A673 (cell line): Measurements from ENCODE around the gene PRKCB. TPM values are rescaled to one million over a fixed set of nuclear protein-coding genes. Genes with fewer than 3 reads are reported as not detected.
A peak's percentile ranks its signal among the peaks of the same experiment; 100 is the strongest.

Source experiments
- BruUV-seq: library from RNA; stranded (reverse); fragments of 400-500 nt; replicated peaks from 2 replicates; lab custom pipeline; 2021; lab: Mats Ljungman, UMichigan
- CTCF ChIA-PET: fragments of 300-600 bp; sonication (Branson Sonifier 250); formaldehyde crosslinking; loops from one replicate; lab custom pipeline; 2022; ENCODE audit warnings: antibody characterized with exemption; lab: Charles Lee
- POLR2A ChIA-PET: fragments of 300-600 bp; sonication (Branson Sonifier 250); formaldehyde crosslinking; loops from one replicate; lab custom pipeline; 2022; ENCODE audit warnings: antibody characterized with exemption; ENCODE audit not compliant: low non-redundant PET; lab: Charles Lee
- DNase-seq: peaks from one replicate; pipeline ENCODE4 v3.0.0-alpha.2; 2015; ENCODE audit warnings: low spot score
- H3K27ac ChIP-seq: fragments of 200-600 bp; sonication (generic); 2 replicates; pipeline ENCODE4 v1.5.1; 2016; ENCODE audit warnings: mixed run types, low read depth, mild to moderate bottlenecking, mixed read lengths, antibody characterized with exemption, low read length; ENCODE audit not compliant: poor library complexity, severe bottlenecking
- H3K27me3 ChIP-seq: fragments of 200-600 bp; sonication (generic); replicated peaks from 2 replicates; pipeline ENCODE4 v1.6.1; 2017; ENCODE audit warnings: mixed run types, low read depth, mild to moderate bottlenecking, mixed read lengths, antibody characterized with exemption, low read length; ENCODE audit not compliant: insufficient read depth, poor library complexity
- H3K36me3 ChIP-seq: fragments of 200-600 bp; sonication (generic); 2 replicates; pipeline ENCODE4 v1.6.1; 2016; ENCODE audit warnings: mixed run types, mild to moderate bottlenecking, mixed read lengths, antibody characterized with exemption, low read length; ENCODE audit not compliant: insufficient read depth, poor library complexity, severe bottlenecking
- H3K4me1 ChIP-seq: fragments of 200-600 bp; sonication (generic); 2 replicates; pipeline ENCODE4 v1.6.1; 2017; ENCODE audit warnings: mixed run types, mild to moderate bottlenecking, mixed read lengths, antibody characterized with exemption, low read length; ENCODE audit not compliant: insufficient read depth, poor library complexity, severe bottlenecking
- H3K4me3 ChIP-seq: fragments of 200-600 bp; sonication (generic); 2 replicates; pipeline ENCODE4 v1.5.1; 2016; ENCODE audit warnings: low read depth, mixed run types, mild to moderate bottlenecking, mixed read lengths, low read length; ENCODE audit not compliant: poor library complexity, severe bottlenecking
- H3K9me3 ChIP-seq: fragments of 200-600 bp; sonication (generic); 2 replicates; pipeline ENCODE4 v1.6.1; 2016; ENCODE audit warnings: mixed run types, low read depth, mild to moderate bottlenecking, mixed read lengths, antibody characterized with exemption, low read length; ENCODE audit not compliant: poor library complexity, severe bottlenecking
- CTCF ChIP-seq: fragments of 300-800, 200-600 bp; sonication (generic); conservative IDR thresholded peaks from 2 replicates; pipeline ENCODE4 v1.5.1; 2017; ENCODE audit warnings: low read depth, mild to moderate bottlenecking, antibody characterized with exemption, low read length, moderate library complexity, mixed read lengths
- EZH2 ChIP-seq: fragments of 200-600 bp; sonication (generic); IDR thresholded peaks from 2 replicates; pipeline ENCODE4 v1.6.1; 2017; ENCODE audit warnings: borderline replicate concordance, low read depth, mild to moderate bottlenecking, mixed read lengths, antibody characterized with exemption, low read length; ENCODE audit not compliant: poor library complexity, severe bottlenecking
- intact Hi-C: fragments of 100-400 bp; cut with micrococcal nuclease; formaldehyde crosslinking; loops from one replicate; pipeline ENCODE4 v1.10.0; 2022; ENCODE audit not compliant: unreplicated experiment
- total RNA-seq: library from RNA; stranded (reverse); gene quantifications from 2 replicates; pipeline ENCODE4 v1.2.3, GENCODE V29; 2021

The PRKCB gene
- total RNA-seq, 1 experiment from 2014 or later, result 171 TPM

GRCh38 chr16:23907903-23908302 is 72.1 kb downstream of the PRKCB start:
- Histone ChIP-seq H3K9me3 (no peaks in the 10 kb centered on the region), H3K27ac (peak overlapping the region; percentile 97), H3K4me1 (peaks cover 76% of the 10 kb centered on the region), H3K4me3 (no peak overlapping the region), H3K36me3 (no peaks in the 10 kb centered on the region), H3K27me3 (no peaks in the 10 kb centered on the region)
- intact Hi-C loops, result no loop called here
- ChIA-PET POLR2A (interaction anchor here (0.6 kb wide), 1 partner anchor 56 kb away, joined by 4 read pairs; no protein-coding TSS in a partner anchor), CTCF (no interaction called here)
- DNase-seq, result no peak
- no TSS peak for BruUV-seq
- no peak for TF ChIP-seq CTCF
- no peak for TF ChIP-seq EZH2

- Histone ChIP-seq H3K27me3 (no peaks in the 10 kb centered on the region), H3K9me3 (no peaks in the 10 kb centered on the region), H3K36me3 (no peaks in the 10 kb centered on the region), H3K4me3 (no peak overlapping the region), H3K4me1 (peaks cover 76% of the 10 kb centered on the region), H3K27ac (peak overlapping the region; percentile 97)
- ChIA-PET CTCF (no interaction called here), POLR2A (no interaction called here)
- no peak for TF ChIP-seq EZH2
- TF ChIP-seq CTCF, result no peak
- no TSS peak for BruUV-seq
- DNase-seq, result no peak
- intact Hi-C loops, result no loop called here
Observed at GRCh38 chr16:23908790-23909189, 73.0 kb downstream of the PRKCB start.

- no peaks in the 10 kb centered on the region for H3K36me3 ChIP-seq
- no peak for TF ChIP-seq CTCF
- TF ChIP-seq EZH2, result no peak
- intact Hi-C loops, result no loop called here
- no peaks in the 10 kb centered on the region for H3K9me3 ChIP-seq
- no peaks in the 10 kb centered on the region for H3K27me3 ChIP-seq
- no peak overlapping the region for H3K4me3 ChIP-seq
- no peak for DNase-seq
- H3K4me1 ChIP-seq, result peaks cover 76% of the 10 kb centered on the region
- CTCF ChIA-PET, result no interaction called here
- peak overlapping the region; percentile 97 for H3K27ac ChIP-seq
- POLR2A ChIA-PET, result no interaction called here
- no TSS peak for BruUV-seq
Observed at GRCh38 chr16:23909792-23910418, 74.1 kb downstream of the PRKCB start.
